ENCODE measurements around the gene ZSWIM3.
"Not testable (repeated sequence)": the region's sequence is repeated elsewhere in the genome, so short reads cannot be mapped to it uniquely, and the experiment has no call there.

The ZSWIM3 gene

DNA sequence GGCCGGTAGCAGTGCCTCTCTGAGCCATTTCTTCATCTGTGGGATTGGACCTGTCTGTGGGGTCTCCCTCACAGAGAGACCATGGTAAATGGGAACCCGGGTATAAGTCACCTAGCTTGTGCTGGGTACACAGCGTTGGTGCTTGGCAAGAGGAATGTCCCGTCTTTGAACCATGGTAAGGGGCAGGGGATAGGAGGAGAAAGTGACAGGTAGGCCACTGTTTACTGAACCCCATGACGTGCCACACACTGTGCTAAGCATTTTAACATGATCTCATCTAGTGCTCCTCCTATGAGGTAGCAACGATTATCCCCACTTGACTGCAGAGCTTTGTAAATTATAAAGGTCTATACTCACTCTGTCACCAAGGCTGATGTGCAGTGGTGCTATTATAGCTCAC lies 29.7 kb upstream of the ZSWIM3 start:
- Histone ChIP-seq H3K79me2 (ENCODE audit: low read length) (no peaks in the 10 kb centered on the region), H3K4me1 (ENCODE audit: low read length) (no peaks in the 10 kb centered on the region), H3K27me3 (replicated peaks; ENCODE audit: insufficient read depth, low read length) (no peaks in the 10 kb centered on the region), H3K4me2 (ENCODE audit: low read depth, low read length) (no peak overlapping the region), H3K36me3 (replicated peaks; ENCODE audit: insufficient read depth, low read length) (no peaks in the 10 kb centered on the region), H2AFZ (ENCODE audit: low read length) (no peak overlapping the region), H3K9ac (ENCODE audit: low read length) (no peak overlapping the region), H4K20me1 (ENCODE audit: insufficient read depth, low read length) (no peaks in the 10 kb centered on the region), H3K4me3 (ENCODE audit: low read length) (no peak overlapping the region), H3K27ac (ENCODE audit: low read length) (no peak overlapping the region), H3F3A (ENCODE audit: insufficient read depth, low read length) (no peaks in the 10 kb centered on the region), H3K9me3 (replicated peaks; ENCODE audit: insufficient read depth, low read length) (no peaks in the 10 kb centered on the region), H3K9me2 (replicated peaks; ENCODE audit: insufficient read depth, low read length) (no peaks in the 10 kb centered on the region)
- TF ChIP-seq, protein P1, sequence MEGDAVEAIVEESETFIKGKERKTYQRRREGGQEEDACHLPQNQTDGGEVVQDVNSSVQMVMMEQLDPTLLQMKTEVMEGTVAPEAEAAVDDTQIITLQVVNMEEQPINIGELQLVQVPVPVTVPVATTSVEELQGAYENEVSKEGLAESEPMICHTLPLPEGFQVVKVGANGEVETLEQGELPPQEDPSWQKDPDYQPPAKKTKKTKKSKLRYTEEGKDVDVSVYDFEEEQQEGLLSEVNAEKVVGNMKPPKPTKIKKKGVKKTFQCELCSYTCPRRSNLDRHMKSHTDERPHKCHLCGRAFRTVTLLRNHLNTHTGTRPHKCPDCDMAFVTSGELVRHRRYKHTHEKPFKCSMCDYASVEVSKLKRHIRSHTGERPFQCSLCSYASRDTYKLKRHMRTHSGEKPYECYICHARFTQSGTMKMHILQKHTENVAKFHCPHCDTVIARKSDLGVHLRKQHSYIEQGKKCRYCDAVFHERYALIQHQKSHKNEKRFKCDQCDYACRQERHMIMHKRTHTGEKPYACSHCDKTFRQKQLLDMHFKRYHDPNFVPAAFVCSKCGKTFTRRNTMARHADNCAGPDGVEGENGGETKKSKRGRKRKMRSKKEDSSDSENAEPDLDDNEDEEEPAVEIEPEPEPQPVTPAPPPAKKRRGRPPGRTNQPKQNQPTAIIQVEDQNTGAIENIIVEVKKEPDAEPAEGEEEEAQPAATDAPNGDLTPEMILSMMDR (IDR thresholded peaks at IDR 0.05; ENCODE audit: low read length), result no peak
- no peak for TF ChIP-seq EZH2phosphoT487 (IDR thresholded peaks at IDR 0.05; ENCODE audit: low read length)
- TF ChIP-seq EZH2 (optimal IDR thresholded peaks at IDR 0.05; ENCODE audit: low read depth, low read length), result no peak
- DNase-seq, result no peak

DNA sequence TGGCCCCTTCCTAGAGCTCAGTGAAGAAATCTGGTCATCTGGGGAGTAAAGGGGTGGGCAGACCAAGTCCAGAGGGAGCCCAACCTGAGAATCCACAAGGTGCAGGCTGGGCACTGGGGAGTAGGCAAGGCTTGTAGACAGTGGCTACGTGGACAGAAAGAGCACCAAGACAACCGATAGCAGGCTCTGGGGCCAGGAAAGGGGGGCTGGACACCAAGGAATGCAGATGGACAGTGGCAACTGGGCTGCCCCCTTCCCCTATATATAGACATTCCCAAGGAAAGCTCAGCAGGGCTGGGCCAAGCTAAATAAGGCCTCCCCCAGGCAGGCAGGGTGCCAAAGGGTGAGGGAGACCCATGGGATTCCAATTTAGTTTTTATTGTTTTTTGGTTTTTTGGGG lies 28.8 kb upstream of the ZSWIM3 start:
- no peaks in the 10 kb centered on the region for H4K20me1 ChIP-seq (ENCODE audit: insufficient read depth, low read length)
- no peak for DNase-seq
- no peak overlapping the region for H3K4me3 ChIP-seq (ENCODE audit: low read length)
- H3K79me2 ChIP-seq (ENCODE audit: low read length), result no peaks in the 10 kb centered on the region
- no peak overlapping the region for H2AFZ ChIP-seq (ENCODE audit: low read length)
- no peak overlapping the region for H3K9ac ChIP-seq (ENCODE audit: low read length)
- TF ChIP-seq EZH2 (optimal IDR thresholded peaks at IDR 0.05; ENCODE audit: low read depth, low read length), result no peak
- no peak for TF ChIP-seq EZH2phosphoT487 (IDR thresholded peaks at IDR 0.05; ENCODE audit: low read length)
- TF ChIP-seq, protein P1 (IDR thresholded peaks at IDR 0.05; ENCODE audit: low read length), result no peak
- H3K27me3 ChIP-seq (replicated peaks; ENCODE audit: insufficient read depth, low read length), result no peaks in the 10 kb centered on the region
- no peaks in the 10 kb centered on the region for H3K9me2 ChIP-seq (replicated peaks; ENCODE audit: insufficient read depth, low read length)
- H3K27ac ChIP-seq (ENCODE audit: low read length), result no peak overlapping the region
- no peaks in the 10 kb centered on the region for H3K36me3 ChIP-seq (replicated peaks; ENCODE audit: insufficient read depth, low read length)
- H3K4me2 ChIP-seq (ENCODE audit: low read depth, low read length), result no peak overlapping the region
- H3K9me3 ChIP-seq (replicated peaks; ENCODE audit: insufficient read depth, low read length), result no peaks in the 10 kb centered on the region
- no peaks in the 10 kb centered on the region for H3K4me1 ChIP-seq (ENCODE audit: low read length)
- H3F3A ChIP-seq (ENCODE audit: insufficient read depth, low read length), result no peaks in the 10 kb centered on the region

DNA sequence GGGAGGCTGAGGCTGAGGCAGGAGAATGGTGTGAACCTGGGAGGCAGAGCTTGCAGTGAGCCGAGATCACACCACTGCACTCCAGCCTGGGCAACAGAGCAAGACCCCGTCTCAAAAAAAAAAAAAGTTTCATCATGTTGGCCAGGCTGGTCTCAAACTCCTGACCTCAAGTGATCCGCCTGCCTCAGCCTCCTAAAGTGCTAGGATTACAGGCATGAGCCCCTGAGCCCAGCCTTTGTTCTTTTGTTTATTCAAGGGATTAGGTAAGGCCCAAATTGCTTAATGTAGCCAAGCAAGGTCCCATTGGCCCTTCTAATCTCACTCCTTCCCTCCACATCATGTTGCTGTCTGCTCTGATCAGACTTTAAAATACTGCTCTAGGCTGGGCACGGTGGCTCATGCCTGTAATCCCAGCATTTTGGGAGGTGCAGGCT lies 27.7 kb upstream of the ZSWIM3 start:
- H3K9me2 ChIP-seq (replicated peaks; ENCODE audit: insufficient read depth, low read length); H3K79me2 ChIP-seq (ENCODE audit: low read length); H2AFZ ChIP-seq (ENCODE audit: low read length); H3F3A ChIP-seq (ENCODE audit: insufficient read depth, low read length); H3K4me1 ChIP-seq (ENCODE audit: low read length); H3K27me3 ChIP-seq (replicated peaks; ENCODE audit: insufficient read depth, low read length); DNase-seq; H4K20me1 ChIP-seq (ENCODE audit: insufficient read depth, low read length); H3K9me3 ChIP-seq (replicated peaks; ENCODE audit: insufficient read depth, low read length); H3K4me2 ChIP-seq (ENCODE audit: low read depth, low read length); H3K9ac ChIP-seq (ENCODE audit: low read length); H3K27ac ChIP-seq (ENCODE audit: low read length); H3K4me3 ChIP-seq (ENCODE audit: low read length); H3K36me3 ChIP-seq (replicated peaks; ENCODE audit: insufficient read depth, low read length): not testable (repeated sequence)

DNA sequence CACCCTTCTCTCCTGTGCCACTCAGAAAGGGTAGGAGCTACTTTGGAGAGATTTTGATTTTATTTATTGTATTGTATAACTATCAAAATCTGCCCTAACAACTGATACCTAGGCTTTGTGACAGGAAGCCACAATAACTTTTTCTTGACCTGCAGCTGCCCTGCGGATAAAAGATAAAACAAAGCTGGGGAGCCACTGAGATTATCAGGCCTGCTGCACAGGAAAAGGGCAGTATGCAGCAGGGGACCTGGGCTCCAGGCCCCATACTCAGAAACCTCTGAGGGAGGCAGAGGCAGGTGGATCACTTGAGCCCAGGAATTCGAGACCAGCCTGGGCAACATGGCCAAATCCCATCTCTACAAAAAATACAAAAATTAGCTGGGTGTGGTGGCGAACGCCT lies 24.8 kb upstream of the ZSWIM3 start:
- no peaks in the 10 kb centered on the region for H3K9me3 ChIP-seq (replicated peaks; ENCODE audit: insufficient read depth, low read length)
- no peak for DNase-seq
- no peaks in the 10 kb centered on the region for H3K9me2 ChIP-seq (replicated peaks; ENCODE audit: insufficient read depth, low read length)
- TF ChIP-seq EZH2phosphoT487 (IDR thresholded peaks at IDR 0.05; ENCODE audit: low read length) (no peak), EZH2 (optimal IDR thresholded peaks at IDR 0.05; ENCODE audit: low read depth, low read length) (no peak)
- TF ChIP-seq, protein P1 (IDR thresholded peaks at IDR 0.05; ENCODE audit: low read length), result no peak
- no peaks in the 10 kb centered on the region for H3K79me2 ChIP-seq (ENCODE audit: low read length)
- H3K9ac ChIP-seq (ENCODE audit: low read length), result no peak overlapping the region
- H3K4me3 ChIP-seq (ENCODE audit: low read length), result no peak overlapping the region
- H2AFZ ChIP-seq (ENCODE audit: low read length), result no peak overlapping the region
- H3K27ac ChIP-seq (ENCODE audit: low read length), result no peak overlapping the region
- no peaks in the 10 kb centered on the region for H3K36me3 ChIP-seq (replicated peaks; ENCODE audit: insufficient read depth, low read length)
- H3K27me3 ChIP-seq (replicated peaks; ENCODE audit: insufficient read depth, low read length), result no peaks in the 10 kb centered on the region
- H3K4me2 ChIP-seq (ENCODE audit: low read depth, low read length), result no peak overlapping the region
- no peaks in the 10 kb centered on the region for H3F3A ChIP-seq (ENCODE audit: insufficient read depth, low read length)
- no peaks in the 10 kb centered on the region for H4K20me1 ChIP-seq (ENCODE audit: insufficient read depth, low read length)
- H3K4me1 ChIP-seq (ENCODE audit: low read length), result no peaks in the 10 kb centered on the region
